GM06990 (cell line): Measurements from ENCODE around the gene KRT80.

ENCODE experiments used
- DNase-seq: peaks from one replicate; pipeline ENCODE4 v3.0.0-alpha.2; 2011; ENCODE audit not compliant: insufficient read length; ENCODE audit errors: extremely low read depth
- H3K27me3 ChIP-seq: replicated peaks from 2 replicates; pipeline ENCODE4 v1.6.0; 2011; ENCODE audit warnings: low read length; ENCODE audit not compliant: control insufficient read depth, insufficient read depth
- H3K36me3 ChIP-seq: 2 replicates; pipeline ENCODE4 v1.5.1; 2011; ENCODE audit warnings: low read length; ENCODE audit not compliant: control insufficient read depth, insufficient read depth
- H3K4me3 ChIP-seq: replicated peaks from 2 replicates; pipeline ENCODE4 v1.5.1; 2011; ENCODE audit warnings: low read depth, mild to moderate bottlenecking, control low read depth, low read length
- TF ChIP-seq, protein P1 (sequence below): IDR thresholded peaks from 2 replicates; pipeline ENCODE4 v1.5.1; 2011; ENCODE audit warnings: low read length, control low read depth, mild to moderate bottlenecking, inconsistent platforms; ENCODE audit not compliant: insufficient read depth, poor library complexity, severe bottlenecking

KRT80 gene

DNA sequence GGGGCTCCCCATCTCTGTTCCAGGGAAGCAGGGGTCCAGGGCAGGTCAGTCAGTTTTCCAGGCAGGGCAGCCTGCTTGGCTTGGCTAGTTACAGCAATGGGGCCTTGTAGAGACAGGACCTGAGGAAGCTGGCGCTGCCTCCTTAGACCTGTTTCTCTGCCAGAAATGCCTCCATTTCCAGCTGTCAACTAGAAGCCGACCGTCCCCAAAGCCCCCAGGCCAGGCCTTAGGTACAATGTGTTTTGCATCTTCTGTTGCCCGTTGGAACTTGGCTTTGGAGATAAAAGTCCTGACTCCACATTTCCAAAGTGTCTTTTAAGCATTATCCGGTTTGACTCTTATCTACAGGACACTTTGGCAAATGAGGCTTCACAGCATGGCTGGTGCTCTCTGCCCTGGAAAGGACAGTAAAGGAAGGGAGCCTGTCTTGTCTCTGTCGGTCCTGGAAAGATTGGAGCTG is 42.6 kb downstream of the KRT80 start:
- H3K36me3 ChIP-seq = no peaks in the 10 kb centered on the region
- DNase-seq = no peak
- TF ChIP-seq, protein P1, sequence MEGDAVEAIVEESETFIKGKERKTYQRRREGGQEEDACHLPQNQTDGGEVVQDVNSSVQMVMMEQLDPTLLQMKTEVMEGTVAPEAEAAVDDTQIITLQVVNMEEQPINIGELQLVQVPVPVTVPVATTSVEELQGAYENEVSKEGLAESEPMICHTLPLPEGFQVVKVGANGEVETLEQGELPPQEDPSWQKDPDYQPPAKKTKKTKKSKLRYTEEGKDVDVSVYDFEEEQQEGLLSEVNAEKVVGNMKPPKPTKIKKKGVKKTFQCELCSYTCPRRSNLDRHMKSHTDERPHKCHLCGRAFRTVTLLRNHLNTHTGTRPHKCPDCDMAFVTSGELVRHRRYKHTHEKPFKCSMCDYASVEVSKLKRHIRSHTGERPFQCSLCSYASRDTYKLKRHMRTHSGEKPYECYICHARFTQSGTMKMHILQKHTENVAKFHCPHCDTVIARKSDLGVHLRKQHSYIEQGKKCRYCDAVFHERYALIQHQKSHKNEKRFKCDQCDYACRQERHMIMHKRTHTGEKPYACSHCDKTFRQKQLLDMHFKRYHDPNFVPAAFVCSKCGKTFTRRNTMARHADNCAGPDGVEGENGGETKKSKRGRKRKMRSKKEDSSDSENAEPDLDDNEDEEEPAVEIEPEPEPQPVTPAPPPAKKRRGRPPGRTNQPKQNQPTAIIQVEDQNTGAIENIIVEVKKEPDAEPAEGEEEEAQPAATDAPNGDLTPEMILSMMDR = no peak
- no peak overlapping the region for H3K4me3 ChIP-seq
- no peaks in the 10 kb centered on the region for H3K27me3 ChIP-seq

DNA sequence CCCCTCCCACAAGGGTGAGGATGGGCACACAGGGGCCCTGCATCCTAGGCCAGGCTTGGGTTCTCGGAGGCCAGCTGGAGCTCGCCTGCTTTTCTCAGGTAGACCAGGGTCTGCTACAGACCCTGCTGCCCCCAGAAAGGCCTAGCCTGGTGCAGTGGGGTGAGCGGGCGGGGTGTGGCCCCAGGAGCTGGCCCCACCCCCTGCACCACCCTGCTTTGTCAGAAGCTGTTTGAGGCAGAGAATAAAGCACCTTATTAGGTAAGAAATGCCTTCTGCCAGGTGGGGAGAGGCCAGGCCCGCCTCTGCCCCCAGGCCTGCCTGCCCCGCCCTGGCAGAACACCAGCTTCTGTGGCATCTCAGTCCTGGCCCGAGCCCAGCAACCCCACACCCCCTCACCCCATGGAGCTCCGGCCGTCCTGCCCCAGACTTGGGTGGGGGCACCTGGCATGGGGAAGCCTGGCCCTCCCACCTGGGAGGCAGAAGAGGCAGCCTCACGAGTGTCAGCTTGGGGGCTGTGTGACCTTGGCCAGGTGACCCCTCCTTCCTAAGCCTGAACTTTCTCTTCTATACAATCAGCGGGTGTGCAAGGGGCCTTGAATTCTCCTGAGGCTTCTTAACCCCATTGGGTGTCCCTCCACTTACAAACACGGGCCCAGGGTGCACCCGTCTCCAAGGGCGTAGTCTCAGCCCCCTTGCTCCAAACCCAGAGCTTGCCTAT is 43.2 kb downstream of the KRT80 start:
- Histone ChIP-seq H3K36me3 (no peaks in the 10 kb centered on the region), H3K27me3 (no peaks in the 10 kb centered on the region), H3K4me3 (no peak overlapping the region)
- DNase-seq = no peak
- TF ChIP-seq, protein P1 = no peak

DNA sequence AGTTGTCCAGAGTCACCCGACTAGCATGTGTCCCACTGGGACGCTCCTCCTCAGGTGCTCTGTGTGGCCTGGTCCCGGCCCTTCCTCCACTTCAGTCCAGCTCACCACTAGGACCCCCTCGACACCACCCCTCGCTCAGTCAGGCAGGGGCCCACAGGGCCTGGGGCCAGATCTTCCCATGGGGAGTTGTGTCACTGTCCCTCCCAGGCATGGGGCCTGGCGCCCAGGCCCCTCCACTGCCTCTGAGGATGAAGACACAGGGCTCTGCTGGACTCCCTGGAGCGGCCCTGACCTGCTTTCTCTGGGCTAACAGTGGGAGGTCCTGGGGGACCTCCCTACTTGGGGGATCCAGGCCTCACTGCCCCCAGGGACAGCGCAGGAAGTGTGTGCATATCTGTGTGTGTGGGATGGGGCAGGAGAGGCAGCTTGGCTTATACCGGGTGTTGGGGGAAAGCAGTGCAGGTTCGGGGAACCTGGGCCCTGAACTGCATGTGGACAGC is 43.8 kb downstream of the KRT80 start:
- TF ChIP-seq, protein P1 = no peak
- no peaks in the 10 kb centered on the region for H3K36me3 ChIP-seq
- no peak overlapping the region for H3K4me3 ChIP-seq
- no peak for DNase-seq
- H3K27me3 ChIP-seq = no peaks in the 10 kb centered on the region

DNA sequence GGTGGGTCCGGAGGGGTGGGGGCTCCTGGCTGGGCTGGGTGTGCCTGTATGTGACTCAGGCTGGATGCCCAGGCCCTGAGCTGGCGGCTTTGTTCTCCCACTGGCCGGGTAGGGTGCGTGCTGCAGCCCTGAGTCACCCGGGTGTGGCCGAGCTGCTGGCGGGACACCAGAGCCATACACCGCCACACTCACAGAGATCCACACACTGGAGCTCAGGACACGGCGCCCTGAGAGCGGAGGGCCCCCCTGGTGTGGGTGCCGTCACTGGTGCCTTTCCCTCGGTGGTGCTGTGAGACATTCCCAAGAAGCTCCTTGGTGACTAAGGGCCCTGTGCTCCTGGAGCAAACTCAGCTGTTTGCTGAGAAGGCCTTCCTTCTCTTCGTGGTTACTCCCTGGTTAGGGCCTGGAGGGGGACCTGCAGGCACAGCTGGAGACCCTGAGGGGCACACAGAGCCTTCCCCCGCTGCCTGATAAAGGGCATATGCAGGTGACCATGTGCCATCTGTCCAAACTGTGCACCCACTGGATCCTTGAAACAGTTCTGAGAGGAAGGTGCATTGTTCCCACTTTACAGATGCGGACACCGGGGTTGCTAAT is 44.3 kb downstream of the KRT80 start:
- no peak for DNase-seq
- TF ChIP-seq, protein P1 = no peak

DNA sequence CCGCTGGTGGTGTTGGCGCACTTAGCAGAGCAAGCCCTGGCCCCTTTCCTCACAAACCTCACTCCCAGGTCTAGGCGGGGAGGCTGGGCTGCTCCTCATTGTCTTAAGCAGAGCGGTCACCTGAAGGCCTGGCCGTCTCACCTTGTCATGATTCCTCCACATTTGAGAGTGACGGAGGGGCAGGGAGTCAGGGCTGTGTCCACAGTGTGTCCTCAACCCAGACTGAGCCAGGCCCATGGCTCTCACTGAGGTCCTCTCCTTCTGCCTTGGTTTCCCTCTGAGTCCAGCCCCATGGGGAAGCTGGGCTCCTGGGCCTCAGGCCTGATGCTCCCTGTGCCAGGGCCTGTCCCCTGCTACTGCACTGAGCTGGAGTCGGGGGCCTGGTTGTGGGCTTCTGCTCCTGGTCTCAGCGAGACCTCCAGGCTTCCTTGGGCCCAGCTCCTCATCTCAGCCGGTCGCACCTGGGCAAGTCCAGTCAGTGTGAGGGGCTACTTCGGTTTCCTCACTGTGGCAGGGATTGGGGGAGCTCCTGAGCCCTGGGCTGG is 44.9 kb downstream of the KRT80 start:
- DNase-seq = no peak
- no peak overlapping the region for H3K4me3 ChIP-seq
- TF ChIP-seq, protein P1 = no peak
- no peaks in the 10 kb centered on the region for H3K27me3 ChIP-seq
- no peaks in the 10 kb centered on the region for H3K36me3 ChIP-seq

More for the DNA sequence above, 44.3 kb downstream of the KRT80 start:
- H3K27me3 ChIP-seq = no peaks in the 10 kb centered on the region
- H3K4me3 ChIP-seq = no peak overlapping the region
- H3K36me3 ChIP-seq = no peaks in the 10 kb centered on the region
